ENCODE data around the gene UPK1A. TPM values are rescaled to one million over a fixed set of nuclear protein-coding genes. Genes with fewer than 3 reads are reported as not detected.
A peak's percentile ranks its signal among the peaks of the same experiment; 100 is the strongest.

The UPK1A gene
- total and polyA plus RNA-seq, 9 of the 15 experiments (the other 6 are each of a cell fraction or from before 2014, with no cell fraction given) = 0.06 to 0.13 TPM; not detected in 7

DNA sequence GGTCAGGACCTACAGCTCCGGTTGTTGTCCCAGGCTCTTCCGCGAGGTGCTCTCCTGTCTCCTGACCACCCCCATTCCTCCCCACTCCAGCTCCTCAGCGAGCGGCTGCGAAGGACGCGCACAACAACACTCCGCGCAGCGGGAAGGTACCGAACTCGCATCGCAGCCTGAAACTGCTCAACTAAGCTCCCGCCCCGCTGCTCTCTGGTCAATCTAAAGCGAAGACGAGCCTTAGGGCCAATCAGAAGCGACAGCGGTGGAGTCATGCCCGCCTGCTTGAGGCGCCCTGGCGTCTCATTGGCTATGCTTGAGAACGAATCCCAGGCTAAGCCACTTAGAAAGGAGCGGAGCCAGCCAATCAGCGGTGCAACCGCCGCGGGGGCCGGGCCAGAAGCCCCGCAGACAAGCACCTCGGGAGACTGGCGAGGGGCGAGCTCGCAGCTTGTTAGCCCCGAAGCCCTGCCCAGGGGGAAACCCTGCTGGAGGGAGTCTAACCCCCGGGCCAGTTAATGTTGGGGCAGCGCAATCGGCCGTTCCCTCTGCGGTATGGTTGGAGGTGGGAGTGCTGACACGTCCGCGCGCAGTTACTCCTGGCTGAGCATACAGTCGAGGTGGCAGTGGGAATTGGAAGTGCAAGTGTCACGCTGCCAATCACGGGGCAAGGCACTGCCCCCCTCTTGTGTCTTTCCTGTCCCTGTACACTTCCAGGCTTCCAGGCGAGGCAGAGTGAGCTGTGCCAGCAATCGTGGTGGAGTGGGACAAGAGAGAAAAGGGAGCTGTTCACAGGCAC, 36.1 kb downstream of the UPK1A start (continued):
- TF ChIP-seq, protein P1, sequence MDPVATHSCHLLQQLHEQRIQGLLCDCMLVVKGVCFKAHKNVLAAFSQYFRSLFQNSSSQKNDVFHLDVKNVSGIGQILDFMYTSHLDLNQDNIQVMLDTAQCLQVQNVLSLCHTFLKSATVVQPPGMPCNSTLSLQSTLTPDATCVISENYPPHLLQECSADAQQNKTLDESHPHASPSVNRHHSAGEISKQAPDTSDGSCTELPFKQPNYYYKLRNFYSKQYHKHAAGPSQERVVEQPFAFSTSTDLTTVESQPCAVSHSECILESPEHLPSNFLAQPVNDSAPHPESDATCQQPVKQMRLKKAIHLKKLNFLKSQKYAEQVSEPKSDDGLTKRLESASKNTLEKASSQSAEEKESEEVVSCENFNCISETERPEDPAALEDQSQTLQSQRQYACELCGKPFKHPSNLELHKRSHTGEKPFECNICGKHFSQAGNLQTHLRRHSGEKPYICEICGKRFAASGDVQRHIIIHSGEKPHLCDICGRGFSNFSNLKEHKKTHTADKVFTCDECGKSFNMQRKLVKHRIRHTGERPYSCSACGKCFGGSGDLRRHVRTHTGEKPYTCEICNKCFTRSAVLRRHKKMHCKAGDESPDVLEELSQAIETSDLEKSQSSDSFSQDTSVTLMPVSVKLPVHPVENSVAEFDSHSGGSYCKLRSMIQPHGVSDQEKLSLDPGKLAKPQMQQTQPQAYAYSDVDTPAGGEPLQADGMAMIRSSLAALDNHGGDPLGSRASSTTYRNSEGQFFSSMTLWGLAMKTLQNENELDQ (CRISPR knock-in tag; IDR thresholded peaks at IDR 0.05; ENCODE audit: borderline replicate concordance) = no peak
- TF ChIP-seq GATAD2B (IDR thresholded peaks at IDR 0.05; ENCODE audit: borderline replicate concordance) (no peak), RFX1 (IDR thresholded peaks at IDR 0.05) (peak; percentile 54; the same call in 1 of the 2 replicates), KLF6 (CRISPR knock-in tag; IDR thresholded peaks at IDR 0.05; ENCODE audit: borderline replicate concordance) (no peak), ATF1 (CRISPR knock-in tag; IDR thresholded peaks at IDR 0.05) (no peak), ATF1 (tag; IDR thresholded peaks at IDR 0.05) (peak; percentile 82), TGIF2 (CRISPR knock-in tag; IDR thresholded peaks at IDR 0.05) (no peak), PCBP1 (IDR thresholded peaks at IDR 0.05; ENCODE audit: low read depth, low read length, poor library complexity, severe bottlenecking) (peak; percentile 42), DACH1 (IDR thresholded peaks at IDR 0.05; ENCODE audit: partially characterized antibody) (no peak), NFYB (IDR thresholded peaks at IDR 0.05; ENCODE audit: extremely low read depth, insufficient read length) (peak; percentile 99), SP1 (CRISPR knock-in tag; IDR thresholded peaks at IDR 0.05) (0 out of 2 replicates have a peak, but pooled peaks have one; percentile 59), ZBTB7A (IDR thresholded peaks at IDR 0.05; ENCODE audit: borderline replicate concordance, control insufficient read depth, low read depth, low read length) (peak; percentile 16; the same call in 1 of the 2 replicates), PHF8 (IDR thresholded peaks at IDR 0.05; ENCODE audit: borderline replicate concordance, low read length) (peak; percentile 41; the same call in 1 of the 2 replicates), JUND (IDR thresholded peaks at IDR 0.05; ENCODE audit: borderline replicate concordance, low read depth, low read length) (peak; percentile 25; the same call in 1 of the 2 replicates), JUND (tag; IDR thresholded peaks at IDR 0.05; ENCODE audit: borderline replicate concordance, low read depth, low read length) (no peak), CSDE1 (IDR thresholded peaks at IDR 0.05) (no peak), SIN3B (IDR thresholded peaks at IDR 0.05; ENCODE audit: low read depth) (no peak), ZNF324 (CRISPR knock-in tag; IDR thresholded peaks at IDR 0.05) (no peak), FOXJ3 (CRISPR knock-in tag; IDR thresholded peaks at IDR 0.05) (no peak), ZNF79 (CRISPR knock-in tag; IDR thresholded peaks at IDR 0.05; ENCODE audit: low read depth) (no peak), MBD2 (IDR thresholded peaks at IDR 0.05; ENCODE audit: borderline replicate concordance, low read depth) (peak; percentile 99), NRF1 (conservative IDR thresholded peaks at IDR 0.05 in 1 of 2, IDR thresholded peaks at IDR 0.05 in 1 of 2) (peak; percentile 71 to 75)
- TF ChIP-seq, protein P2, sequence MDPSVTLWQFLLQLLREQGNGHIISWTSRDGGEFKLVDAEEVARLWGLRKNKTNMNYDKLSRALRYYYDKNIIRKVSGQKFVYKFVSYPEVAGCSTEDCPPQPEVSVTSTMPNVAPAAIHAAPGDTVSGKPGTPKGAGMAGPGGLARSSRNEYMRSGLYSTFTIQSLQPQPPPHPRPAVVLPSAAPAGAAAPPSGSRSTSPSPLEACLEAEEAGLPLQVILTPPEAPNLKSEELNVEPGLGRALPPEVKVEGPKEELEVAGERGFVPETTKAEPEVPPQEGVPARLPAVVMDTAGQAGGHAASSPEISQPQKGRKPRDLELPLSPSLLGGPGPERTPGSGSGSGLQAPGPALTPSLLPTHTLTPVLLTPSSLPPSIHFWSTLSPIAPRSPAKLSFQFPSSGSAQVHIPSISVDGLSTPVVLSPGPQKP (CRISPR knock-in tag; IDR thresholded peaks at IDR 0.05) = no peak
- TF ChIP-seq, protein P3, sequence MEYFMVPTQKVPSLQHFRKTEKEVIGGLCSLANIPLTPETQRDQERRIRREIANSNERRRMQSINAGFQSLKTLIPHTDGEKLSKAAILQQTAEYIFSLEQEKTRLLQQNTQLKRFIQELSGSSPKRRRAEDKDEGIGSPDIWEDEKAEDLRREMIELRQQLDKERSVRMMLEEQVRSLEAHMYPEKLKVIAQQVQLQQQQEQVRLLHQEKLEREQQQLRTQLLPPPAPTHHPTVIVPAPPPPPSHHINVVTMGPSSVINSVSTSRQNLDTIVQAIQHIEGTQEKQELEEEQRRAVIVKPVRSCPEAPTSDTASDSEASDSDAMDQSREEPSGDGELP (CRISPR knock-in tag; IDR thresholded peaks at IDR 0.05; ENCODE audit: borderline replicate concordance) = peak; percentile 53; the same call in 1 of the 2 replicates

Measured in K562 (cell line).